HTR-8/SVneo (cell line): Measurements from ENCODE around the gene RAB4B.
"Not testable (repeated sequence)": the region's sequence is repeated elsewhere in the genome, so short reads cannot be mapped to it uniquely, and the experiment has no call there.

Experiments used
- DNase-seq: peaks from one replicate; pipeline ENCODE4 v3.0.0; 2011; ENCODE audit warnings: low spot score, mixed read lengths; ENCODE audit not compliant: insufficient read length
- FAIRE-seq: peaks from 2 replicates; lab custom pipeline; 2011; peaks lifted over from hg19 to GRCh38; lab: Jason Lieb, UNC

RAB4B gene

DNA sequence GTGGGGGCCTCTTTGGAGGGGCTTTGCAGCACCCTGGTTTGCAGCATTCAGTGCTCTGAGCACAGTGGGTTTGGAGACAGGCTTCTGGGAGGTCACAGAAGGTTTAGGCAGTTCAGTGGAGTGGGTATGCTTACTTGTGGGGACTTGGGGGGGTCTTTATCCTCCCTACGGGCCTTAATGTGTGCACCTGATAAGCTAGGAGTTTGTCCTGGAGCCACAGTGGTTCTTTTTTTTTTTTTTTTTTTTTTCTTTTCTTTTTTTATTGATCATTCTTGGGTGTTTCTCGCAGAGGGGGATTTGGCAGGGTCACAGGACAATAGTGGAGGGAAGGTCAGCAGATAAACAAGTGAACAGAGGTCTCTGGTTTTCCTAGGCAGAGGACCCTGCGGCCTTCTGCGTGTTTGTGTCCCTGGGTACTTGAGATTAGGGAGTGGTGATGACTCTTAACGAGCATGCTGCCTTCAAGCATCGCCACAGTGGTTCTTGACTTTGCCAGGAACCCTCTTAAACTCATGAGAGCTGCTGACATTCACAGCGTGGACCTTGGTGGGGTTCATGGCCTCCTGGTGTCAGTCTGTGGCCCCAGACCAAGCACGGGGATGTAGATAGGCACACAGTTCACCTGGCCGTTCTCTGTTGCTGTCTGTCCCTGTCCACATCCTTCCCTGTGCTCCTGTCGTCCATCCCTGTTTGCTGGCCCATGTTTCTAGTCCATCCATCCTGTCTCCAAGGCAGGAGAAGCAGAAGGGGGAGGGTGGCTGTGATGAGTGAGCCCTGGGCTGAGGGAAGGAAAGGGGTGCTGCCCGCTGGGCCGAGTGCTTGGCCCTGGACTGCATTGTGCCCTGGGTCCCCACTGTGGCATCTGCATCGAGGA, 23.6 kb downstream of the RAB4B start:
- DNase-seq = no peak
- FAIRE-seq = no peak

DNA sequence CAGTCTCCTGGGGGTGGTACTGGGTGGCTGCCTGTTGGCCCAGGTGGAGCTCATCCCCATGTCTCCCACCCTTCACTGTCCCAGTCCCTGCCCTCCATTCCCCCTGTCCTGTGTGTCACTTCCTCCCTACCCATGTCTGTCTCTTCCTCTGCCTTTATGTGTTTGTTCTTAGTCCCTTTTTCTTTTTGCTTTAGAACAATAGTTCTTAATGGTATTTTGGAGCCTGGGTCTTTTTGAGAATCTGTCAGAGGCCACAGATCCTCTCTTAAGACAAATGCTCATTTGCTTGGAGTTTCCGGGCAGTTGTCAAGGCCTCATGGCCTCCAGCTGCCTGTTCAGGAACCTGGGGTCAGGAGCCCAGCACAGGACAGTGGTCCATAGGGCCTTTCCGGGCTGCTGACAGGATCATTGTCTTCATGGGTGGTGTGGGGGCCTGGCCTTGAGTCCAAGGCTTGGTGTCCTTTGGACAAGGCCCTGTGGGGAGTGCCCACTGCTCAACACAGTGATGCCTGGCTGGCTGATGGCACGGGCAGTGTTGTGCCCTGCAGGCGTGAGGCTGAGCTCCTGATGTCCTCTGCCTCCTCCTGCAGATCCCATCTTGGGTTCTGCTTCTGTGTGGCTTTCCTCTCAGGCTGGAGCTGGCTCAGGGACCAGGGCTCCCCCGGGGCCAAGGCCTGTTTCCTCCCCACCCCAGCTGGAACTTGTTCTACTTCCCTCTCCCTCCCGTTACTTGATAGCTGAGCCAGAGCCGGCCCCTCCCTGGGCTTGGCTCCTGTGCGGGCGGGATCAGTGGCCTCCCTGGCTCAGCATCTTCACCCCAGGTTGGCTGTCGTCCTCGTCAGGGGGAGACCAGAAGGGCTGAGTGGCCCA, 24.5 kb downstream of the RAB4B start:
- DNase-seq (no peak), FAIRE-seq (no peak)

DNA sequence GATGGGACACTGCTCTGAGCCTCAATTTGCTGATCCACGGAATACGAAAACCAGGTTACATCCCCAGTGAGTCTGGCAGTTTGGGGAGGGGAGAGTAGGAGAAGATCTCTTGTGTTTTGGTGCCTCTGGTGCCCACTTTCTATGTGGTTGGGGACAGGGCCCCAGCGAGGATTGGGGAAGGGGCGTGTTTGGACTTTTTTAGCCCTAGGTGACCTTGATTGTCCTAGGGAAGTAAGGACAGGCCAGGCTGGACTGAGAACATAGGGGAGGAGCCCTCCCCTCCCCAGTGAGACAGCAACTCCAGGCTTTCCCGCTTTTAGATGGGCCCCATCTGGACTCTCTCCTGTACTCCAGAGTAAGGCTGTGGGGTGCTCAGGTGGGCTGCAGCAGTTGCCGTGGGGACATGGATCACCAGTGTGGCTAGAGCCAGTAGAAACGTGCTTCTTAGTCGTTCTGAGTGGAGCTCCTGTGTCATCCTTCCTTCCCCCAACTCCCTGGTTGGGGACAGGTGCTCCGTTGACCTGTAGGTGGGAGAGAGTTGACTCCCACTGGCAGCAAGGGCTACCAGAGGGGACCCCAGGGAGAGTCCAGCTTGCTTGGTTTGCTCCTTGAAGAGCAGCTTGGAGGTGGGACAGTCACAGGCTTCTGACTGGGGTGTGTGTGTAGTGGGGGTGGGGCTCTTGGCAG, 25.3 kb downstream of the RAB4B start:
- FAIRE-seq = no peak
- DNase-seq = no peak

DNA sequence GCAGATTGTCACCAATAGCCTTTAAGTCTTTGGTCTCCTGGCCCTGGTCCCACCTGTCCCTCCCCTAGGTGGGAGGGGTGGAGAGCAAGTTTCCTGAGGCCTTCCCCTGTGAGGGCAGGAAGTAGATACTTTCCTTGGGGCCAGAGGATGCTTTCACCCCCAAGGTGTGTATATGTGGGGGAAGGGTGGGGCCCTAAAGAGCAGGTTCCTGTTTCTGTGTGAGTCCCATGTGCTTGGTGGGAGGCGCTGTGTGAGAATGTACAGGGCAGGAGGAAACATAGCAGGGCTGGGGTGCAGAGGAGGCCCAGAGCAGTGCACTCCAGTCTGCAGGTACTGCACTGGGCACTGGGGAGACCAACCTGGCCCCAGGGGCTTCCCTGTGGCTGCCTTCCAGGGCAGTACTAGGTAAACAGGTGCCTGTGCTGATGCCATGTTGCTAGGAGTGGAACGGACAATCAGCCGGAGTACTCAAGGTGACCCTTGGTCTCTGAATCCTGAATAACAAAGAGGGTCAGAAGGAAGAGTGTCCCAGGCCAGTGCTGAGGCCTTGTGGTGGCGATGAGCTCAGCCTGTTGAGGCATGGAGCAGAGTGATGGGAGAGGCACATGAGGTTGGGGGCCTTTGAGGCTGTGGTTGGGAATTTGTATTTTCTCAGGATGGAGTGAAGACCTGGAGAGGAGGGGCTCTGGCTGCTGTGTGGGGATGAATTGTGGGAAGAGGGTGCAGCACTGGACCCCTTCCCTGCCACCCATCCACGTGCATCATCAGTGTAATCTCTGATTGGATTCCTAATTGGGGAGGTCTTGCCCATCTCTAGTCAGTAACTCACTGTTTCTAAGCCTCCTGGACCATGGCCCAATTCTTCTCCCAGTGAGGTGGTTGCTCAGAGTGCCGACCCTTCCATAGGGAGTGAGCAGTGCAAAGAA, 26.1 kb downstream of the RAB4B start:
- no peak for DNase-seq
- FAIRE-seq = no peak

DNA sequence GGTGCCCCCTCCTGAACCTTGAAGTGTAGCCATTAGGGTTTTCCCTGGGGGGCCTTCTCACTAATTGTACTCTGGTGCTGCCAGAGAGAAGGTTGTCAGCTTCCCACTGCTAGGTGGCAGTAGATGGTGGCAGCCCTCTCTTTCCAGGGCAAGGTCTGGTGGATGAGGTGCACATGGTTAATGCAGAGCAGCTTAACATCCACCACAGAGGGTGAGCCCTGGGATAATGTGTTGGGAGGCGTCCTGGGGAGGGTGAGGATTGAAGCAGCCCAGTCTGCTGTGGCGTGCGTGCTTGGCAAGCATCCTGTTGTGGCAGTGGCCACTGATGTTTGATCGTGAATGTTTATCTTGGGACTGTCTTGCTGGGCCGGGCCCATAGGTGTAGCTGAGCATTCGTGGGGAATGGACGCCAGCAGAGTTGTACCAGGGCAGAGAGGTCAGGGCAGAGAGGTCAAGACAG, 26.8 kb downstream of the RAB4B start:
- FAIRE-seq = peak; percentile 77

DNA sequence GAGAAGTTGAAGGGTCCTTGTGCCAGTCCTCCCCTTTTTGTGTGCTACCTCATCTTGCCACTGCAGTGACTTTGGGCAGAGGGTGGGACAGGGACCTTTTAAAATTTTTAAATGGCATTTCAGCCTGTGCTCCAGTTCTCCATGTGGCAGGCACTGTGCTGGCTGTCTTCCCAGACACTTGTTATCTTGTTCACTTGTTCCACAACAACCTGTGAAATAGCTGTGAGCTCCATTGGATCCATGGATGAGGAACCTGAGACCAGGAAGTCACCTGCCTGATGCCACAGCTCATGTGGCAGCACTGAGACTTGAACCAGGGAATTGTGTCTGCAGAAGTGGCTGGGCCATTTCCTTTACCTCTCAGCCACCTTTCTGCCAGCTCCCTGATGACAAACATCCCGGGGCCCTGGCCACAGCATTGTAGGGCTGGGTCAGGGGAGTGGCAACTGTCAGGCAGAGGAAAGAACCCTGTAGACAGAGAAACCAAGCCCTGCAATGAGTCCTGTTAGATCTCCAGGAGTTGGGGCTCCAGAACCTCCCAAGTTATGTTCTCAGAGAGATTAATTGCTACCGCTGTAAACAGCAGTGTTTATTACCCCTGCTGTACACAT, 27.3 kb downstream of the RAB4B start:
- no peak for FAIRE-seq
- no peak for DNase-seq

More for the DNA sequence above, 26.8 kb downstream of the RAB4B start:
- no peak for DNase-seq

DNA sequence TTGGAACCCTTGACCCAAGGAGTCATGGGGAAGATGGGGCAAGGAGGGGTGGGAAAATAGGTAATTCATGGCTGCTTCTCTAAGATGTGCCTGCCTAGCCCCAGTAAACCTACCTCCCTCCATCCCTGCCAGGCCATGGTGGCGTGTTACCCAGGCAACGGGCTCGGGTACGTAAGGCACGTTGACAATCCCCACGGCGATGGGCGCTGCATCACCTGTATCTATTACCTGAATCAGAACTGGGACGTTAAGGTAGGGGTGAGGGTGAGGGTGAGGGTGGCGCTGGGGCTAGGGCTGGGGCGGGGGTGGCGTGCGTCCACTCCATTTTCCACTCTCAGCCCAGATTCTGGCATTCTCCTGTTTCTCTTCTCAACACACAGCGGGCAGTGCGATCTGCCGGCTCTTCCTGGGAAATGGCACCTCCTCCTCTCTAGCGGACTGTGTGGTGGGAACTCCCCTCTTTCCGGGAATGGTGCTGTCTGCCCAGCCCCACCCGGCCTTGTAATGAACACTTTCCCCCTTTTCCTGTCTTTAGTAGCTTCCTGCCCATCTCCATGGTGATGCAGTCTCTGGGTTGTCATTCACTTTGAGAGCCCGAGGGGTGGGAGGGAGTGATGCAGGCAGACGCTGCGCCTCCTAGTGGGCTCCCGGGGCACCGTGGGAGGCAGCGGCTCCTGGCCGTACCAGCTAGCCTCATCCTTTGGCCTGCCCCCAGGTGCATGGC, 28.5 kb downstream of the RAB4B start:
- DNase-seq (peak; percentile 93), FAIRE-seq (peak; percentile 83)

DNA sequence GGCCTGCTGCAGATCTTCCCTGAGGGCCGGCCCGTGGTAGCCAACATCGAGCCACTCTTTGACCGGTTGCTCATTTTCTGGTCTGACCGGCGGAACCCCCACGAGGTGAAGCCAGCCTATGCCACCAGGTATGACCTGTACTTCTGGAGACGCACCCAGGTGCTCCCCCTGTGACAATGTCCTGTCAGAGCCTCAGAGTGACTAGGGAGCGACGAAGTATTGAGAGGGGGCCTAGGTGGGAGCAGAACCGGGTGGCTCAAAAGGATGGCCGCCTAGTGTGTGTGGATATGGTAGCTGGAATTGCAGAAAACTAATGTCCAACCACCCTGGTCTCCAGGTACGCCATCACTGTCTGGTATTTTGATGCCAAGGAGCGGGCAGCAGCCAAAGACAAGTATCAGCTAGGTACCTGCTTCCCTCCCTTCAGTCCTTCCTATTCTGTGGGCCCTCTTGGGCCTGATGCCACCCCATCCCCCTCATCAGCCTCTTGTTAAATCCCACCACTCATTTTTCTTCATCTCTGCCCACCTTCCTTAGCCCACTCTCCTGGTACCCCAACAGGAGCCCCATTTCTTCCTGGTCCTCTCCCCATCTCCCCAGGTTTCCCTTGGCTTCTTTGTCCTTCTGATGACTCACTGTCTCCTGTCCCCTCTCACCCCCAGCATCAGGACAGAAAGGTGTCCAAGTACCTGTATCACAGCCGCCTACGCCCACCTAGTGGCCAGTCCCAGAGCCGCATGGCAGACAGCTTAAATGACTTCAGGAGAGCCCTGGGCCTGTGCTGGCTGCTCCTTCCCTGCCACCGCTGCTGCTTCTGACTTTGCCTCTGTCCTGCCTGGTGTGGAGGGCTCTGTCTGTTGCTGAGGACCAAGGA, 29.3 kb downstream of the RAB4B start:
- no peak for FAIRE-seq
- DNase-seq = no peak

DNA sequence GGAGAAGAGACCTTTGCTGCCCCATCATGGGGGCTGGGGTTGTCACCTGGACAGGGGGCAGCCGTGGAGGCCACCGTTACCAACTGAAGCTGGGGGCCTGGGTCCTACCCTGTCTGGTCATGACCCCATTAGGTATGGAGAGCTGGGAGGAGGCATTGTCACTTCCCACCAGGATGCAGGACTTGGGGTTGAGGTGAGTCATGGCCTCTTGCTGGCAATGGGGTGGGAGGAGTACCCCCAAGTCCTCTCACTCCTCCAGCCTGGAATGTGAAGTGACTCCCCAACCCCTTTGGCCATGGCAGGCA, 29.9 kb downstream of the RAB4B start:
- FAIRE-seq = no peak

DNA sequence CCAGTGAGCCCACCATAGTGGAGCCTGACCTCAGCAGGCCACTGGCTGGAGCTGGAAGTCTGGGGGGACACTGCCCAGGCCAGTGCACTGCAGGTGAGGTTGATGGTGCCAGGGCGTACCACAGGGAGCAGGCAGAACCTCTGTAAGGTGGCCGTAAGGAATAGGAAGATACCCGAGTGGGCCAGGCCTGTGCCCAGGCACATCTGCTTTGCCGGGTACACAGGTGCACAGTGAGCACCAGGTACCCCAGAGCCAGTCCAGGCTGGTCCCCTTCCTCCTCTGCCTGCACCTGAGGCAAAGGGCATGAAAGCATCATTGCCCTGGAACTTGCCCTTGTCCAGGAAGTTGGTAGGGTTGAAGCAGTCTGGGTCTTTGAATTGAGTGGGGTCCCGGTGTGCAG, 30.4 kb downstream of the RAB4B start:
- FAIRE-seq (no peak), DNase-seq (no peak)

More for the DNA sequence above, 29.9 kb downstream of the RAB4B start:
- no peak for DNase-seq

DNA sequence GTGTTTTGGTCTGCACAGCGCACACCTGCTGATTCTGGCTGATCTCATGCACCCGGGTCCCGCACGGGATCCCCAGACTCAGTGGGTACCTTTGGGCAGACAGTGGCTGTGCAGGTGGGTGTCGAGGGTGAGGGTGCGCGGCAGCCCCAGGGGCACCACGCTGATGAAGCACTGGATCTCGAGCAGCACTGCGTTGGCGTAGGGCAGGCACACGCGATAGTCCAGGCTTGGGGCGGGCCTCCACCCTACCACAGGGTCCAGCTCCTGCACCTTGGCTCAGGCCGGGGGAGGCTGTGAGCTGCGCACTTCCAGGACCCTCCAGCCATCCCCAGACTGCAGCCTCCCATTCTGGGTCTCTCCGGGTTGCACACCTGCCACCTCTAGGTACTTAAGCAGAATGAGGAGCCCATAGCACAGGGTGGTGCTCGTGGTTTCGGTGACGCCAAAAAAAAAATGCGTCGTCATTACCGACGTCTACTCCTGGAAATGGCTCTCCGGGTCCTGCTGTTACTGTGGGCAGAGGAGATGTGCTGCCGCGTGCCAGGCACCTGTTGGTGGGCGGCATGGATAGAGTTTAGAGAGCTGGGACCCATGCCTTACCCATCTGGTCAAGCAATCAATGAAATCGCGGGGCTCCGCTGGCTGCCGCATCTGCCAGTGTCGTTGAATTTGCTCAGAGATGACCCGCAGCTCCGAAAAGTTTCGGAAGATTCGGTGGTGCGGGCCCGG, 31.5 kb downstream of the RAB4B start:
- DNase-seq = no peak
- FAIRE-seq = no peak

DNA sequence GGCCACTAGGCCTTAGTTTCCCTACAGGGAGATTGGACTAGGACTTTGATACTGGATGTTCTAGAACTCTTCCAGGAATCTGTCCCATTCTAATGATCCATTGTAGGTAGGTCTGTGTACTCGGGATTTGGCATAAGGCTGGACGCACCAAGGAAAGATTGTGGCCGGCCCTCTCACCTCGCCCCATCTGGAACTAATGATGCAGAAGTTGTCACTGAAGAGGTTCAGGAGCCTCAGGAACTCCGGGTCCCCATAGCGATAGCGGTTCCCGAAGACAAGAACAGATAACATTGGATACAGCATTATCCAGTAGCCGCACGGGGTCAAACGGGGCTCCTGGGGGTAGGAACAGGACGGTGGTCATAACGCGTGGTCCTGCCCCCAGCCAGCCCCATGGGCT, 32.1 kb downstream of the RAB4B start:
- DNase-seq (no peak), FAIRE-seq (no peak)

DNA sequence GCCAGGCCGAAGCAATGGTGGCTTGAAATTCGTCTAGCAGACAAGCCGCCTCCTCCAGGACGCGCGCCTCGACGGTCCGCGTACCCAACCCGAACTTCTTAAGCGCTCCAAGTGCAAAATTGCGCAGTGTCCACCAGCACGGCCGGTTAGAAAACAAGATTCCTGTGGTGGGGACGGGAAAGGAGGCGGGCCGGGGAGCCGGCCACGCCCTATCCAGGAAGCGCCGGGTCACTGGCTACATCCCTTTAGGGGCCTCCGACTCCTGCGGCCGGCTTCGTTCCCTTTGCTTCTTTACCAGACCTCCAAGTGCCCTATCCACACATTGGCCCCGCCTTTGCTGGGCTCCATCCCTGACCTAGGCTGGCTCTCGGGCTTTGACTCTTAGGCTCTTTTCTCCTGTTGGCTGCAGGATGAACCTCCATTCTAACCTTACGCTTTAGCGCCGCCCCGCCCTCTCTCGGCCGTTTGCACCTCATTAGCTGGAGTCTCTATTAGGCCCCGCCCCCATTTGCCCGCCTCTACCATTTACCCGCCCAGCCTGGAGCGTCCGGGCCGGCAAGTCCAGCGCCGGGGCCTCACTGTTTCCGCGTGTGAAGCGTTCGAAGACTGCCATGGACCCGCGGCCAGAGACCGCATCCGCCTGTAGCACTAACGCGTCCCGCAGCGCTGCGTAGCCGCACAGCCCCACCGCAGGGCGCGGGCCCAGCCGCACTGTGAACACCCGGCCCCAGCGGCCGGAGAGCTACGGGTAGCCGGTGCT, 32.8 kb downstream of the RAB4B start:
- FAIRE-seq, DNase-seq: not testable (repeated sequence)

DNA sequence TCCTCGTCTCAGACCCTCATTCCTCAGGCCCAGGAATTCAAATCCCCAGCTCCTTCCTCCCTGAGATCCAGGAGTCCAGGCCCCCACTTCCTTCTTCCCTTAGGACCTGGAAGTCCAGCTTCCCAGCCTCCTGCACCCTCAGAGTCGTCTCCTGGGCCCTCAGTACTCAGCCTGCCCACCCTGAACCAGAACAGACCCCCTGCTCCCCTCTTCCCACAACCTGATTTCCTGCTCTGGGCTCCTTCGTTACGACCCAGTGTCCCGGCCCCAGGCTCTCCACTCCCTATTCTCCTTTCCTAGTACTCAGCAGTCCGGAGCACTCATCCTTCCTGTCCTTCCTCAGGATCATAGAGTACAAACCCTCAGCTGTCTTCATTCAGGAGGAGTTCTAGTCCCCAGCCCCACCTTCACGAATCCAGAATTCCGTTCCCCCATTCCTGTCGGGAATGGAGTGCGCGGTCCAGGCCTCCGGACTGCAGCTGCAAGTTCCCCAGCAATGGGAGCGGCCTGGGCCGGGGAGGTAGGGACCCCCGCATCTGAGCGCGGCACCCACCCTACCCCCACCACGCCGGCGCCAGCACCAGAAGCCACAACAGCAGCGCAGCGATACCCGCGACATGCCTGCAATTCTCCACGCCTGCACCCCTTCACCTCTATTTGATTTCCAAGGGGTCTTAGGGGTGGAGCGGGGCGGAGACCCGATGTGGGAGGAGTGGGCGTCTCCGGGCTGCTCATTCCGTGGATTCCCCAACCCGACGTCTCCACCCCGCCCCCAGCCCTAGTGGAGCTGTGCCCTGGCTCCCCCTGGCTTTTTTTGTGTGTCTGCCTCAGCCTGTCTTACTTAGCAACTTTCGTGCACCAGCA, 33.7 kb downstream of the RAB4B start:
- FAIRE-seq (no peak), DNase-seq (no peak)

DNA sequence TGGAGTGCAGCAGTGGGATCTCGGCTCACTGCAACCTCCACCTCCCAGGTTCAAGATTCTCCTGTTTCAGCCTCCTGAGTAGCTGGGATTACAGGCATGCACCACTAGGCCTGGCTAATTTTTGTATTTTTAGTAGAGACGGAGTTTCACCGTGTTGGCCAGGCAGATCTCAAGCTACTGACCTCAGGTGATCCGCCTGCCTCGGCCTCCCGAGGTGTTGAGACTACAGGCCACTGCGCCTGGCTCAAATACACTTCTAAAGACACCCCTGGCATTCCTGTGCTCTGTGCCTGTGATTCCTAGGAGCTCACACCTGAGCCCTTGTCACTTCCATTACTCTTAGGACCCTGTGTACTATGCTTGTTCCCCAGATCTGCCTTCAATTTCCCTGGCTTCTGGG, 34.5 kb downstream of the RAB4B start:
- not testable (repeated sequence) for FAIRE-seq, DNase-seq
